PC-9 (cell line): Measurements from ENCODE around the gene CHCHD4.

Experiments
- CTCF ChIP-seq: fragments of 200-600 bp; sonication (generic); conservative IDR thresholded peaks from 2 replicates; pipeline ENCODE4 v1.6.1; 2017; ENCODE audit warnings: mixed run types, antibody characterized with exemption, mild to moderate bottlenecking, moderate library complexity
- EZH2 ChIP-seq: fragments of 200-600 bp; sonication (generic); IDR thresholded peaks from 2 replicates; pipeline ENCODE4 v1.8.0; 2017; ENCODE audit warnings: antibody characterized with exemption, low read depth

GRCh38 chr3:14170531-14171159 is 46.0 kb upstream of the CHCHD4 start:
- TF ChIP-seq CTCF (no peak), EZH2 (no peak)
